Measurements from ENCODE around the gene JMJD8. TPM values are rescaled to one million over a fixed set of nuclear protein-coding genes. Genes with fewer than 3 reads are reported as not detected.

JMJD8 gene
- total RNA-seq, 1 experiment from 2014 or later, result 81.3 TPM

GRCh38 chr16:671353-672131 is 12.6 kb downstream of the JMJD8 start:
- H3K27ac ChIP-seq (ENCODE audit: low read length), result no peak overlapping the region
- no peaks in the 10 kb centered on the region for H3K4me1 ChIP-seq (ENCODE audit: insufficient read depth, low read length)
- H3F3A ChIP-seq (ENCODE audit: low read length, unreplicated experiment), result no peaks in the 10 kb centered on the region
- no peaks in the 10 kb centered on the region for H3K27me3 ChIP-seq (ENCODE audit: low read length)
- no peak overlapping the region for H3K4me3 ChIP-seq (ENCODE audit: low read length)
- ChIA-PET CTCF (no interaction called here), POLR2A (ENCODE audit: unreplicated experiment) (no interaction called here)
- H3K9me3 ChIP-seq (ENCODE audit: low read length), result no peaks in the 10 kb centered on the region
- H4K20me1 ChIP-seq (ENCODE audit: low read length), result no peaks in the 10 kb centered on the region
- H3K36me3 ChIP-seq (ENCODE audit: low read depth, low read length), result peaks cover 6% of the 10 kb centered on the region; the same call in 1 of the 2 replicates
- no TSS peak for BruUV-seq (replicated peaks)
- intact Hi-C loops (cut with micrococcal nuclease), result no loop called here
- peaks cover 22% of the 10 kb centered on the region for H3K79me2 ChIP-seq (ENCODE audit: low read length)
- H3K9ac ChIP-seq (ENCODE audit: low read length), result no peak overlapping the region
- ATAC-seq (no peak), DNase-seq (no peak)
- no peaks in the 10 kb centered on the region for H3K9me2 ChIP-seq (replicated peaks; ENCODE audit: low read length)
- no peak overlapping the region for H2AFZ ChIP-seq (ENCODE audit: low read length)
- TF ChIP-seq EZH2 (IDR thresholded peaks at IDR 0.05; ENCODE audit: low read length, unreplicated experiment) (no peak), CTCF (conservative IDR thresholded peaks at IDR 0.05; ENCODE audit: low read depth, low read length) (no peak), EZH2phosphoT487 (IDR thresholded peaks at IDR 0.05; ENCODE audit: borderline replicate concordance, low read length) (no peak)
- H3K4me2 ChIP-seq (ENCODE audit: low read length), result no peak overlapping the region

GRCh38 chr16:670485-671352 is 13.4 kb downstream of the JMJD8 start:
- intact Hi-C loops (cut with micrococcal nuclease), result no loop called here
- TF ChIP-seq CTCF (conservative IDR thresholded peaks at IDR 0.05; ENCODE audit: low read depth, low read length) (no peak), EZH2phosphoT487 (IDR thresholded peaks at IDR 0.05; ENCODE audit: borderline replicate concordance, low read length) (no peak), EZH2 (IDR thresholded peaks at IDR 0.05; ENCODE audit: low read length, unreplicated experiment) (no peak)
- no peak for DNase-seq
- no peak overlapping the region for H3K9ac ChIP-seq (ENCODE audit: low read length)
- H3K4me3 ChIP-seq (ENCODE audit: low read length), result no peak overlapping the region
- peaks cover 22% of the 10 kb centered on the region for H3K79me2 ChIP-seq (ENCODE audit: low read length)
- CTCF ChIA-PET, result no interaction called here
- no peaks in the 10 kb centered on the region for H4K20me1 ChIP-seq (ENCODE audit: low read length)
- no peaks in the 10 kb centered on the region for H3K9me2 ChIP-seq (replicated peaks; ENCODE audit: low read length)
- H3K4me2 ChIP-seq (ENCODE audit: low read length), result no peak overlapping the region
- no peaks in the 10 kb centered on the region for H3F3A ChIP-seq (ENCODE audit: low read length, unreplicated experiment)
- H3K4me1 ChIP-seq (ENCODE audit: insufficient read depth, low read length), result no peaks in the 10 kb centered on the region
- POLR2A ChIA-PET (ENCODE audit: unreplicated experiment), result no interaction called here
- no peaks in the 10 kb centered on the region for H3K27me3 ChIP-seq (ENCODE audit: low read length)
- no peak overlapping the region for H3K27ac ChIP-seq (ENCODE audit: low read length)
- H2AFZ ChIP-seq (ENCODE audit: low read length), result no peak overlapping the region
- no peaks in the 10 kb centered on the region for H3K9me3 ChIP-seq (ENCODE audit: low read length)
- no peak for ATAC-seq
- BruUV-seq (replicated peaks), result no TSS peak
- peaks cover 6% of the 10 kb centered on the region; the same call in 1 of the 2 replicates for H3K36me3 ChIP-seq (ENCODE audit: low read depth, low read length)

All from PC-3 (cell line).